HCT116 (cell line): ENCODE results near the gene MIB2.

Experiments used
- EZH2 ChIP-seq: fragments of 200-600 bp; sonication (generic); IDR thresholded peaks from 2 replicates; pipeline ENCODE4 v1.6.1; 2017; ENCODE audit warnings: antibody characterized with exemption, mixed run types
- FOSL1 ChIP-seq: IDR thresholded peaks from 2 replicates; pipeline ENCODE4 v1.6.1; 2012; ENCODE audit warnings: low read depth
- POLR2A ChIP-seq: IDR thresholded peaks from 2 replicates; pipeline ENCODE4 v1.7.0; 2011; ENCODE audit warnings: borderline replicate concordance; ENCODE audit not compliant: insufficient read depth, insufficient read length; ENCODE audit errors: extremely low read depth
- POLR2AphosphoS5 ChIP-seq: IDR thresholded peaks from 2 replicates; pipeline ENCODE4 v1.6.1; 2011; ENCODE audit warnings: mild to moderate bottlenecking, low read depth, low read length, moderate library complexity
- SP1 ChIP-seq: IDR thresholded peaks from 2 replicates; pipeline ENCODE4 v1.6.1; 2012; ENCODE audit warnings: low read depth
- SRF ChIP-seq: IDR thresholded peaks from 2 replicates; pipeline ENCODE4 v1.6.1; 2012; ENCODE audit warnings: low read depth
- ZNF274 ChIP-seq: fragments of 200-500 bp; sonication (Bioruptor generic); IDR thresholded peaks from 2 replicates; pipeline ENCODE4 v1.6.1; 2014; ENCODE audit warnings: mild to moderate bottlenecking, low read depth, low read length, inconsistent platforms
- TF ChIP-seq, protein P1 (sequence below), 3 experiments: fragments of 200-600 bp in 1 of 3; sonication (generic) in 1 of 3; IDR thresholded peaks in 2 of 3; conservative IDR thresholded peaks in 1 of 3; 2 replicates each; pipeline ENCODE4 v1.5.1; 2012 to 2017; ENCODE audit warnings: low read depth in 2 of 3, low read length in 2 of 3, antibody characterized with exemption in 1 of 3, borderline replicate concordance in 1 of 3, control low read depth in 1 of 3, mild to moderate bottlenecking in 1 of 3, mixed read lengths in 1 of 3, mixed run types in 1 of 3, moderate library complexity in 1 of 3; ENCODE audit not compliant: insufficient read depth in 1 of 3
- TF ChIP-seq, protein P2 (sequence below): IDR thresholded peaks from 2 replicates; pipeline ENCODE4 v1.6.1; 2011; ENCODE audit warnings: mild to moderate bottlenecking, low read length, moderate library complexity; ENCODE audit not compliant: insufficient replicate concordance; ENCODE audit errors: extremely low read depth
- TF ChIP-seq, protein P3 (sequence below): IDR thresholded peaks from 2 replicates; pipeline ENCODE4 v1.6.1; 2012

DNA sequence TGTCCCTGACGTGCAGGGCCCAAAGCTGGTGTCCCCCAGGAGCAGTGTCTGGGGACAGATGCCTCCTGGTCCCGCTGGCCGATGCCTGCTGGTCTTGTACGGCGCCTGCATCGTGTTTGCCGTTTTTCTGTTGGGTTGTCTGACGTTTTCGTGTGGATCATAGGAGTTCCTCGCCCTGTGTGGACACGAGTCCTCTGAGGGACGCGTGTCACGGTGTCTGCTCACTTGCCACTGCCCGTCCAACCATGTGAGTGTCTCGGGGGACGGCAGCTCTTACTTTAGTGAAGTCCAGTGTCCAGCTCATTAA, 7.4 kb downstream of the MIB2 start:
- TF ChIP-seq, protein P1, sequence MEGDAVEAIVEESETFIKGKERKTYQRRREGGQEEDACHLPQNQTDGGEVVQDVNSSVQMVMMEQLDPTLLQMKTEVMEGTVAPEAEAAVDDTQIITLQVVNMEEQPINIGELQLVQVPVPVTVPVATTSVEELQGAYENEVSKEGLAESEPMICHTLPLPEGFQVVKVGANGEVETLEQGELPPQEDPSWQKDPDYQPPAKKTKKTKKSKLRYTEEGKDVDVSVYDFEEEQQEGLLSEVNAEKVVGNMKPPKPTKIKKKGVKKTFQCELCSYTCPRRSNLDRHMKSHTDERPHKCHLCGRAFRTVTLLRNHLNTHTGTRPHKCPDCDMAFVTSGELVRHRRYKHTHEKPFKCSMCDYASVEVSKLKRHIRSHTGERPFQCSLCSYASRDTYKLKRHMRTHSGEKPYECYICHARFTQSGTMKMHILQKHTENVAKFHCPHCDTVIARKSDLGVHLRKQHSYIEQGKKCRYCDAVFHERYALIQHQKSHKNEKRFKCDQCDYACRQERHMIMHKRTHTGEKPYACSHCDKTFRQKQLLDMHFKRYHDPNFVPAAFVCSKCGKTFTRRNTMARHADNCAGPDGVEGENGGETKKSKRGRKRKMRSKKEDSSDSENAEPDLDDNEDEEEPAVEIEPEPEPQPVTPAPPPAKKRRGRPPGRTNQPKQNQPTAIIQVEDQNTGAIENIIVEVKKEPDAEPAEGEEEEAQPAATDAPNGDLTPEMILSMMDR (IDR thresholded peaks at IDR 0.05 in 2 of 3, conservative IDR thresholded peaks at IDR 0.05 in 1 of 3; ENCODE audit: borderline replicate concordance in 1 of 3, insufficient read depth in 1 of 3, low read depth in 2 of 3, low read length in 2 of 3) = no peak
- TF ChIP-seq POLR2AphosphoS5 (no peak), EZH2 (no peak), POLR2A (no peak), ZNF274 (no peak), FOSL1 (no peak), SRF (no peak), SP1 (no peak)
- TF ChIP-seq, protein P2, sequence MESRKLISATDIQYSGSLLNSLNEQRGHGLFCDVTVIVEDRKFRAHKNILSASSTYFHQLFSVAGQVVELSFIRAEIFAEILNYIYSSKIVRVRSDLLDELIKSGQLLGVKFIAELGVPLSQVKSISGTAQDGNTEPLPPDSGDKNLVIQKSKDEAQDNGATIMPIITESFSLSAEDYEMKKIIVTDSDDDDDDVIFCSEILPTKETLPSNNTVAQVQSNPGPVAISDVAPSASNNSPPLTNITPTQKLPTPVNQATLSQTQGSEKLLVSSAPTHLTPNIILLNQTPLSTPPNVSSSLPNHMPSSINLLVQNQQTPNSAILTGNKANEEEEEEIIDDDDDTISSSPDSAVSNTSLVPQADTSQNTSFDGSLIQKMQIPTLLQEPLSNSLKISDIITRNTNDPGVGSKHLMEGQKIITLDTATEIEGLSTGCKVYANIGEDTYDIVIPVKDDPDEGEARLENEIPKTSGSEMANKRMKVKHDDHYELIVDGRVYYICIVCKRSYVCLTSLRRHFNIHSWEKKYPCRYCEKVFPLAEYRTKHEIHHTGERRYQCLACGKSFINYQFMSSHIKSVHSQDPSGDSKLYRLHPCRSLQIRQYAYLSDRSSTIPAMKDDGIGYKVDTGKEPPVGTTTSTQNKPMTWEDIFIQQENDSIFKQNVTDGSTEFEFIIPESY = no peak
- TF ChIP-seq, protein P3, sequence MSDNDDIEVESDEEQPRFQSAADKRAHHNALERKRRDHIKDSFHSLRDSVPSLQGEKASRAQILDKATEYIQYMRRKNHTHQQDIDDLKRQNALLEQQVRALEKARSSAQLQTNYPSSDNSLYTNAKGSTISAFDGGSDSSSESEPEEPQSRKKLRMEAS = no peak
